GM12892 (cell line): ENCODE measurements around the gene ACSL3.

Source experiments
- POLR2A ChIP-seq: IDR thresholded peaks from 2 replicates; pipeline ENCODE4 v1.6.1; 2011; ENCODE audit warnings: low read depth, low read length, control low read depth
- POLR2AphosphoS5 ChIP-seq: IDR thresholded peaks from 2 replicates; pipeline ENCODE4 v1.6.1; 2011; ENCODE audit warnings: low read depth, low read length, control low read depth
- TAF1 ChIP-seq: IDR thresholded peaks from 2 replicates; pipeline ENCODE4 v1.6.1; 2011; ENCODE audit warnings: low read depth, mild to moderate bottlenecking, control low read depth, low read length, borderline replicate concordance

GRCh38 chr2:222909286-222909685 is 48.5 kb downstream of the ACSL3 start:
- TF ChIP-seq POLR2A (no peak), POLR2AphosphoS5 (no peak), TAF1 (no peak)
